Mesothelial cell of epicardium (in vitro differentiated cells): ENCODE results near the gene NCSTN. TPM values are rescaled to one million over a fixed set of nuclear protein-coding genes. Genes with fewer than 3 reads are reported as not detected.
A peak's percentile ranks its signal among the peaks of the same experiment; 100 is the strongest.

Experiments
- DNase-seq, 2 experiments: peaks; one replicate each; pipeline ENCODE4 v3.0.0; 2021; ENCODE audit warnings: low spot score in 2 of 2; ENCODE audit not compliant: unreplicated experiment in 2 of 2
- H3K27ac Mint-ChIP-seq: 2 replicates; pipeline ENCODE4 v1.8.0; 2021; ENCODE audit warnings: mixed read lengths
- H3K27me3 Mint-ChIP-seq: 2 replicates; pipeline ENCODE4 v1.8.0; 2021; ENCODE audit warnings: low read depth, mixed read lengths
- H3K36me3 Mint-ChIP-seq: 2 replicates; pipeline ENCODE4 v1.8.0; 2021; ENCODE audit warnings: mixed read lengths
- H3K4me1 Mint-ChIP-seq: 2 replicates; pipeline ENCODE4 v1.8.0; 2021; ENCODE audit warnings: mixed read lengths
- H3K4me3 Mint-ChIP-seq: 2 replicates; pipeline ENCODE4 v1.8.0; 2021; ENCODE audit warnings: mild to moderate bottlenecking, moderate library complexity, mixed read lengths
- H3K9me3 Mint-ChIP-seq: 2 replicates; pipeline ENCODE4 v1.8.0; 2021; ENCODE audit warnings: mixed read lengths
- CTCF ChIP-seq: fragments of 200-600 bp; sonication (generic); IDR thresholded peaks from one replicate; pipeline ENCODE4 v1.5.0; 2021; ENCODE audit warnings: antibody characterized with exemption; ENCODE audit not compliant: unreplicated experiment
- total RNA-seq: library from RNA; stranded (reverse); gene quantifications from 3 replicates; pipeline ENCODE4 v1.2.1, GENCODE V29; 2021

The NCSTN gene
- total RNA-seq, 1 donor from 2014 or later = 94.6 TPM

- TF ChIP-seq CTCF = no peak
- peak in 1 of 2 experiments; percentile 13 for DNase-seq
- no peaks in the 10 kb centered on the region for H3K36me3 Mint-ChIP-seq
- H3K9me3 Mint-ChIP-seq = no peaks in the 10 kb centered on the region
- H3K4me3 Mint-ChIP-seq = no peak overlapping the region
- no peak overlapping the region for H3K27ac Mint-ChIP-seq
- peaks cover 8% of the 10 kb centered on the region for H3K27me3 Mint-ChIP-seq
- peaks cover 7% of the 10 kb centered on the region for H3K4me1 Mint-ChIP-seq
These were observed 51.5 kb downstream of the NCSTN start for GRCh38 chr1:160394673-160395072.

- no peaks in the 10 kb centered on the region for H3K27me3 Mint-ChIP-seq
- DNase-seq = no peak
- H3K27ac Mint-ChIP-seq = no peak overlapping the region
- no peak overlapping the region for H3K4me3 Mint-ChIP-seq
- H3K36me3 Mint-ChIP-seq = no peaks in the 10 kb centered on the region
- TF ChIP-seq CTCF = no peak
- H3K4me1 Mint-ChIP-seq = peaks cover 22% of the 10 kb centered on the region
- no peaks in the 10 kb centered on the region for H3K9me3 Mint-ChIP-seq
These were observed 54.5 kb downstream of the NCSTN start for GRCh38 chr1:160397651-160398050.

GRCh38 chr1:160398823-160399222, 55.6 kb downstream of the NCSTN start:
- peak overlapping the region; percentile 70 for H3K4me3 Mint-ChIP-seq
- H3K27me3 Mint-ChIP-seq = no peaks in the 10 kb centered on the region
- H3K4me1 Mint-ChIP-seq = peaks cover 33% of the 10 kb centered on the region
- no peaks in the 10 kb centered on the region for H3K9me3 Mint-ChIP-seq
- no peak for TF ChIP-seq CTCF
- H3K36me3 Mint-ChIP-seq = no peaks in the 10 kb centered on the region
- H3K27ac Mint-ChIP-seq = peak overlapping the region; percentile 25
- DNase-seq = peak in 1 of 2 experiments; percentile 31

- Mint-ChIP-seq H3K27me3 (no peaks in the 10 kb centered on the region), H3K9me3 (no peaks in the 10 kb centered on the region), H3K4me3 (peak overlapping the region; percentile 70), H3K27ac (peak overlapping the region; percentile 78), H3K36me3 (no peaks in the 10 kb centered on the region), H3K4me1 (peaks cover 40% of the 10 kb centered on the region)
- peak; percentile 39 for TF ChIP-seq CTCF
- peak in 1 of 2 experiments; percentile 36 for DNase-seq
These were observed 56.5 kb downstream of the NCSTN start for GRCh38 chr1:160399544-160400222.

GRCh38 chr1:160400223-160400645, 57.1 kb downstream of the NCSTN start, which contains the start of gene VANGL2:
VANGL2 (plus strand) TSS chr1:160400564; CDS start chr1:160415838, 15,274 bp downstream.
- Mint-ChIP-seq H3K9me3 (no peaks in the 10 kb centered on the region), H3K4me1 (peaks cover 45% of the 10 kb centered on the region), H3K27ac (peak within 1 kb of the TSS; percentile 78), H3K36me3 (no peaks in the 10 kb centered on the region), H3K4me3 (peak within 1 kb of the TSS; percentile 81), H3K27me3 (no peaks in the 10 kb centered on the region)
- TF ChIP-seq CTCF = peak; percentile 17
- DNase-seq = peak; percentile 80 to 90
